GM19452 (cell line): ENCODE data around the gene SFTA2.
"Not testable (repeated sequence)": the region's sequence is repeated elsewhere in the genome, so short reads cannot be mapped to it uniquely, and the experiment has no call there.

Experiments
- ATAC-seq: cut with Tn5 transposase; IDR thresholded peaks from one replicate; pipeline ENCODE4 v1.9.1; 2021; ENCODE audit not compliant: unreplicated experiment

The SFTA2 gene

DNA sequence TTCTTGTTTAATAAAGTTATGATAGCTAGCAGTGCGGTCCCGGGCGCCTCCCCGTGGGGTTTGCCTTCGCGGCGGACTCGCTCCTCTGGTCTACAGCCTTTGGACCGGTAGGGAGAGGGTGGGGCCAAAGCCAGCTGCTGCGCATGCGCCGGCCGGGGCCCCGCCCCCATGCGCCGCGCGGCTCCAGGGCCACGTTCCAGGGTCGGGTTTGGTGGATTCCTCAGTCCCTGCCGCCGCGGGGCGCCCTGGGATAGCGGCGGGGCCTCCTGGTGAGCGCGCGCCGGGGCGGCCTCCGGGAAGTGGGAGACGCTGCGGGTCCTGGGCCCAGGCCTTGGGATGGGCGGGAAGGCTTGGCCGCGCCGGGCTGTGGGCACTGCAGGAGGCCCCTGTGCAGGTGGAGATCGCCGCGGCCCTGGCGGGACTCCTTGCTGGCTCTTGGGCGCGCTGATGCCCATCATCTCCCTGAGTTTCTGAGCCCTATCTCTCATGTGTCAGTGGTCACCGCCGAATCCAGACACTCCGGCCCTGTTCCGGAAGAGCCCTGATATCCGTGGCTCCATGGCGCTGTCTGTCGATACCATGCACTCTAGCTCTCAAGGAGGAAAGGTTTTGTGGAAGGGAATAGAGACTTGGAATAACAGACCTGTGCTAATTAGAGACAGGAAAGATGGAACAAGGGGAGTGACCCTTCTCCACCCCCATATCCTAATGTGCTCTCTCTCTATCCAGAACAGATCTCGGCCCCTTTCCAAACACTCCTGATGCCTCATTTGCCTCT is 17.7 kb downstream of the SFTA2 start, which contains the start of gene VARS2:
TSS of gene VARS2 (plus strand) at position 163 of the 778 bp plus-strand sequence. CDS start at position 762, 599 bp downstream.
- ATAC-seq, result peak; percentile 74

DNA sequence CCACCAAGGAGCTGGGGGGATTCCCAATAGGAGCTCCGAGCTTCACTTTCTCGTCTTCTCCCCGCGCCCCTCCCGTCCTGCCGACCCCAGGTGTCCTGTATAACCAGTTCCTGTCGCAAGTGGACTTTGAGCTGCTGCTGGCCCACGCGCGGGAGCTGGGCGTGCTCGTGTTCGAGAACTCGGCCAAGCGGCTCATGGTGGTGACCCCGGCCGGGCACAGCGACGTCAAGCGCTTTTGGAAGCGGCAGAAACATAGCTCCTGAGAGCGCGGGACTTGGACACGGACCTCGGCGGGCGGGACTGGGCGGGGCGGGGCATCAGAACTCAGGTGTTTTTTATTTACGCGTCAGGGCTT is 18.3 kb downstream of the SFTA2 start:
- ATAC-seq, result no peak

DNA sequence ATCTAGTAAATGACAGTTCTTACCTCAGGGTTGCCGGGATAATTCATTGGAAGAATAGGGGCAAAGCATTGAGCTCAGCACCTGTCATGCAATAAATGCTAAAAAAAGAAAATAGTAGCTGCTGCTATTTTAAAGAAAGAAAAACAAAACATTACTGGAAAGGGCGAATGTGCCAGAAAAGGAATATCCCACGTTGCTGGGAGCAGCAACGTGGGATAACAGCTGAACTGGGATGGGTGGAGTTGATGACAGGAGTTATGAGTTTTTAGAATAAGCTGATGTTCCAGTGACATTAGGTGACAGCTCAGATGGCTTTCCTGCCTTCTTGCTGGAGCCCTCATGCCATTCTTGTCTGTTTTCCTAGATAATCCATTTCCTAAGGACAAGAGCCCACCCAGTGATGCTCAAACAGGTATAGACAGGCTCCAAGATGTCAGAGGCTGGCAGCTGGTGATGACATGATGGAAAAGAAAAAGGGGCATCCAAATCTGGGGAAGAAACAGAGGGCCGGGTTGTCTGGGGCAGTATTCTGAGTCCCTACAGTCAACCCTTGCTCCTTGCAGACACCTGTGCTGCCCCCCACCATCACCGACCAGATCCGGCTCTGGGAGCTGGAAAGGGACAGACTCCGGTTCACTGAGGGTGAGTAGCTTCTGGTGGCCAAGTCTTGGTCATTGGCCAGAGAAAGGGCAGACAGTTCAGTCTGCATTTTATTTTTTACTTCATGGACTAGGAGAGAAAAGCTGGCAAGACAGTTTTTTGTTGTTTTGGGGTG is 19.0 kb downstream of the SFTA2 start:
- no peak for ATAC-seq

DNA sequence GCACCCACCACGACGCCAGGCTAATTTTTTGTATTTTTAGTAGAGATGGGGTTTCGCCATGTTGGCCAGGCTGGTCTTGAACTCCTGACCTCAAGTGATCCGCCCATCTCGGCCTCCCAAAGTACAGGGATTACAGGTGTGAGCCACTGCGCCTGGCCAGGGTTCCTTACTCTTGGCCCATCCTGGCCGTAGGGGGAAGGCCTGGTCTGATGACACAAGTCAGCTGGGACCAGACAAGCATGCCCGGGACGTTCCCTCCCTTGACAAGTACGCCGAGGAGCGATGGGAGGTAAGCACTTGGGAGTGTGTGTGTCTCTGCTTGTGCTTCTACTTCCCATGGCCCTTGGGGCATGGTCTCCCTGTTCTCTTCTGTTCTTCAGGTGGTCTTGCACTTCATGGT is 21.5 kb downstream of the SFTA2 start:
- ATAC-seq, result not testable (repeated sequence)

DNA sequence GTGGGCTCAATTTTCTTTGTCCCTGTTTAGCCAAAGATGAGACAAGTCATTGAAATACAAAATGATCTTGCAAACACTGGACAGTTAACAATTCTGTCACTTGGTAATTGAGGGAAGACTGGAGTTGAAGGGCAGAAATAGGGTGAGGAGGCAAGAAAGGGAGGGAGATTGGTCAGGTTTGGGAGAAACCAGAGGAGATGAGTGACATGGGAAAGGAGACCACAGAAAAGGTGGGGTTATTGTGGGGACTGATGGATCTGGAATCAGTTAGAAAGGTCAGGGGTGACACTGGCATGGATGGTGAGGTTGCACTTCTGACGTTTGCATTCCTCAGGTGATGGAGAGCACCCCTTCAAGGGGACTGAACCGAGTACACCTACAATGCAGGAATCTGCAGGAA is 23.3 kb downstream of the SFTA2 start:
- ATAC-seq, result no peak

DNA sequence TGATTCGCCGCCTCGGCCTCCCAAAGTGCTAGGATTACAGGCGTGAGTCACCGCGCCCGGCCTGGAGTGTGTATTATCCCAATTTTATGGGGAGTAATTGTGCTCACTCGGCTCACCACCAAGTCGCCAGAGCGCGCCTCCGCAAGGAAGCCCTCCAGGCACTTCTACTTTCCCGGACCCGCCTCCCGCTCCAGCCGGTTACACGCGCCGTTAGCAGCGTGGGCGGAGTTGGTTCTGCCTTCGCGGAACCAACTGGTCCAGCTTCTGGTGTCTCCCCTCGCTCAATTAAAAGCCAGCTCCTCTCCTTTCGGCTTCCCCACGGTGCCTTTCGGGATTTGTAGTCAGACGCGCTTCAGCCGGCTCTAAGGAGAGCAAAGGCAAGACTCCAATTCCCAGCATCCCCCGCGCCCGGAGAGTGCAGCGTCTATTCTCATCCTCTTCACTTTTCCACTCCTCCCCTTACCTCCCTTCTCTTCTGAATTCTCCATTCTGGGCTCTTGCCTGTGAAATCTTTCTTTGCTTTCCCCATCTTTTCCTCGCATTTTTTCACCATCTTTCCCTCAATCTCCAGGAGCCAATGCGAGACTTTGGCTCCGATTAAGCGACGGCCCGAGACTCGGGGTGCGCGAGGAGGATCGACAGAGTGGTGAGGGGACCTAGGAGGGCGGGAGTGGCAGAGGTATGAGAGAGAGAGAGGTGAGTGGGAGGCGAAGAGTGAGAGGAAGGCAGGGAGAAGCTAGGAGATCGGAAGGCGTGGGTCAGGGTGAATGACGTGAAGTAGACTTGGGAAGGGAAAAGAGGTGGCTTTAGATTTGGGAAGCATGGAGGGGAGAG is 24.0 kb downstream of the SFTA2 start, which contains the start of gene GTF2H4:
TSS of gene GTF2H4 (plus strand) at position 450 of the 834 bp plus-strand sequence.
- ATAC-seq, result peak; percentile 94

DNA sequence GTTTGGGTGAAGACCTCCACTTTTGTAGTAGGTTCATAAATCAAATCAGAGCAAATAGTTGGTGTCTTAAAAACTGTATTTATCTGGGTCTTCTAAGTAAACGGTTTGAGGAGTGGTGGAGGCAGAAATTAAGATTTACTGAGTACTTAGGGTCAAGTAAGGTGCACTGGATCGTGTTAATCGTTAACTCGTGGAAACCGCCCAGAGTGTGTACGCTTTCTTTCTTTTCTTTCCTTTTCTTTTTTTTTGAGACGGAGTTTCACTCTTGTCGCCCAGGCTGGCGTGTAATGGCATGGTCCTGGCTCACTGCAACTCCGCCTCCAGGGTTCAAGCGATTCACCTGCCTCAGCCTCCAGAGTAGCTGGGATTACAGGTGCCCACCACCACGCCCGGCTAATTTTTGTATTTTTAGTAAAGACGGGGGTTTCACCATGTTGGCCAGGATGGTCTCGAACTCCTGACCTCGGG is 24.6 kb downstream of the SFTA2 start:
- ATAC-seq, result not testable (repeated sequence)

DNA sequence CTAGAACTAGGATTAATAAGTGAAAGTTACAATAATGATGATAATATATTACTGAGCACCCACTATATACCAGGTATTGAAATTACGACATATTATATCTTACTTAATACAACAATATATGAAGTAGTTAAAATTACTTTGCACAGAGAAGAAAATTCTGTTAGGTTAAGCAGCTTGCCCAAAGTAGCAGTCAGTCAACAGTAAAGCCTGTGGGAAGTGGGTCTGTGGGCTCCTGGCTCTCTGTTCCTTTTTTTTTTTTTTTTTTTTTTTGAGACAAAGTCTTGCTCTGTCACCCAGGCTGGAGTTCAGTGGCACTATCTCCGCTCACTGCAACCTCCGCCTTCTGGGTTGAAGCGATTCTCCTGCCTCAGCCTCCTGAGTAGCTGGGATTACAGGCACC is 28.7 kb downstream of the SFTA2 start:
- ATAC-seq, result no peak

DNA sequence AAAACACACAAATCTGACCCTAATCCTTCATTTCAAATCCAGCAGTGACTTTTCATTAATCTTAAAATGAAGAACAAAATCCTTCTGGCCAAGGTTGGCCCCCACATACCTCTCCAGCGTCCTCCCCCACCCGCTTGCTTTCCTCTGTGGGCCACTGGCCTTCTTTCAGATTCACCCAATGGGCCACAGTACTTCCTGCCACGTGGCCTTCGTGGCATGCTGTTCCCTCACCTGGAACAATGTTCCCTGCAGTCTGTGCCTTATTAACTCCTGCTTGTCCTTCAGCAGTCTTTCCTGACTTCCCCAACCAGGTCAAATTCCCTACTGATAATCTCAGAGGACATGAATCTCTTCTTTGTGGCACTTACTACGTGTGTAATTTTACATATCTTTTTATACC is 29.3 kb downstream of the SFTA2 start:
- no peak for ATAC-seq

DNA sequence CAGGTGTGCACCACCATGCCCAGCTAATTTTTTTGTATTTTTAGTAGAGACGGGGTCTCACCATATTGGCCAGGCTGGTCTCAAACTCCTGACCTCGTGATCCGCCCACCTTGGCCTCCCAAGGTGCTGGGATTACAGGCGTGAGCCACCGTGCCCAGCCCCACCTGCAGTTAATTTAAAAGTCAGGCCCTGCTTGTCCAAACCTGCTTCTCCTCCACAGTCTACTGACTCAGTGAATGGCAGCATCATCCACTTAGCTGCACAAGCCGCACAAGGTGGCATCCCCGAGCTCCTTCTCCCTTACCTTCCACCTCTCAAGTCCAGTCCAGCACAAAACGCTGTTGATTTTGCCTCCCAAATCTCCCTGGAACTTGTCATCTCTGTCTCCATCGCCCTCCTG is 29.8 kb downstream of the SFTA2 start:
- ATAC-seq, result not testable (repeated sequence)

DNA sequence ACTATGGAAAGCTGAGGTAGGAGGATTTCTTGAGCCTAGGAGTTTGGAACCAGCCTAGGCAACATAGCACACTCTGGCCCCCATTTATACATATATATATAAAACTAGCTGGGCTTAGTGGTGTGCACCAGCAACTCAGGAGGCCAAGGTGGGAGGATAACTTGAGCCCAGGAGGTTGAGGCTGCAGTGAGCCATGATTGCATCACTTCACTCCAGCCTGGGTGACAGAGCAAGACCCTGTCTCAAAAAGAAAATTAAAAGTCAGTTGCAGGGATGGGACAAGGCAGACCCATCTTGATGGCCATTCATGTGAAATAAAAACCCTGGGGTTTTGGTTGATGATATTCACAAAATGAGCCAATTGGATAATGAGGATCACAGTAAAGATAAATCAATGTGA is 30.5 kb downstream of the SFTA2 start:
- no peak for ATAC-seq

DNA sequence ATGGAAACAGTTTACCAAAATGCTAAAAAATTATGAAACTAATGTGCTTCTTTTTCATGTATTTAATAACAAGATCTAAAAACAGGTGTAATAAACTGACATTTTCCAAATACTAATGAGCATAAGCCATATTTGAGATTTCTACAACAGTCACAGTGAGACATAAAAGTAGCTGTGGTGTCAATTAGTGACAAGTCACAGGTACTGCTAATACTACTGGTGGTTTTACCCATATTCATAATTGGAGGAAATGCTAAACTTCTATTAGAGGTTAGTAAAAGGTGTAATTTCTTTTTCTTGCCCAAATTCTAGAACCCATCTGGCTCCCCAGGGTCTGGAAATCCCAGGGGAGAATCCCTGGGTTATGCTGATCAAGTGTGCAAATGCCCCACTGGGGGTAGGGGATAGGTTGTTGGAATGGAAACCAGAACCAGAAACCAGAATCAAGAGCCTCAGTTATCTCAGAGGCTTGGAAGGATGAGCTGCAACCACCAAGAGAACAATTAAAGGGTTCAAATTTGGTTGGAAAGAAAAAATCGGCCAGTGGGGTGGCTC is 31.0 kb downstream of the SFTA2 start:
- no peak for ATAC-seq

DNA sequence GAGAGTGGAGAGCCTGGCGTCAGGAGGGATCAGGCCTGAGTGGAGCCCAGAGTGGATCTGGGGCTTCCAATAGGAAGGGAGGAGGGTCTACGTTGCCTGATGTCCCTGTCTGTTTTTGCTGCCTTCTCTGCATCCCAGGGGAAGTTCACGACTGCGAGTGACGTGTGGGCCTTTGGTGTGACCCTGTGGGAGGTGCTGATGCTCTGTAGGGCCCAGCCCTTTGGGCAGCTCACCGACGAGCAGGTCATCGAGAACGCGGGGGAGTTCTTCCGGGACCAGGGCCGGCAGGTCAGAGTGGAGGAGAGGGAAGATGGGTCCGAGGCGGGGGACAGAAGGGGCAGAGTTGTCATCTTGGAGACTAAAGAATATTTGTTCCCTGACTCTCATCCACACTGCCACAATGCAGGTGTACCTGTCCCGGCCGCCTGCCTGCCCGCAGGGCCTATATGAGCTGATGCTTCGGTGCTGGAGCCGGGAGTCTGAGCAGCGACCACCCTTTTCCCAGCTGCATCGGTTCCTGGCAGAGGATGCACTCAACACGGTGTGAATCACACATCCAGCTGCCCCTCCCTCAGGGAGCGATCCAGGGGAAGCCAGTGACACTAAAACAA is 33.1 kb downstream of the SFTA2 start:
- no peak for ATAC-seq

DNA sequence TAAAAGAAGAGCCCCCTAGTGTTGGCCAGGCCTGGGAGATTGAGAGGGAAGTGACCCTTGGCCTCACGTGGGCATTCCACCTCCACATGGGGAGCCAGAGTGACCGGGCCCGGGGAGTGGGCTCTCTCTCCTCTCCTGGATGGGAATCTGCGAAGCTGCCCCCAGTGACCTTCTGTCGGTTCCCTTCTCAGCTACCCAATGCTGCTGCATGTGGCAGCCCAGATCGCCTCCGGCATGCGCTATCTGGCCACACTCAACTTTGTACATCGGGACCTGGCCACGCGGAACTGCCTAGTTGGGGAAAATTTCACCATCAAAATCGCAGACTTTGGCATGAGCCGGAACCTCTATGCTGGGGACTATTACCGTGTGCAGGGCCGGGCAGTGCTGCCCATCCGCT is 34.1 kb downstream of the SFTA2 start:
- ATAC-seq, result no peak

DNA sequence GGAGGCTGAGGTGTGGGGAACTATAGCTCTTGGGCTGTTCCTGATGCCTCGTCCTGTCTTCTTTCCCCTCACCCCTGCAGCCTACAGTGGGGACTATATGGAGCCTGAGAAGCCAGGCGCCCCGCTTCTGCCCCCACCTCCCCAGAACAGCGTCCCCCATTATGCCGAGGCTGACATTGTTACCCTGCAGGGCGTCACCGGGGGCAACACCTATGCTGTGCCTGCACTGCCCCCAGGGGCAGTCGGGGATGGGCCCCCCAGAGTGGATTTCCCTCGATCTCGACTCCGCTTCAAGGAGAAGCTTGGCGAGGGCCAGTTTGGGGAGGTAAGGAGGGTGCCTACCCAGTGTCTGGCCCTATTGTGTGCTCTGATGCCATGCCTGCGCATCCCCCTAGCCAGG is 35.4 kb downstream of the SFTA2 start:
- ATAC-seq, result no peak

DNA sequence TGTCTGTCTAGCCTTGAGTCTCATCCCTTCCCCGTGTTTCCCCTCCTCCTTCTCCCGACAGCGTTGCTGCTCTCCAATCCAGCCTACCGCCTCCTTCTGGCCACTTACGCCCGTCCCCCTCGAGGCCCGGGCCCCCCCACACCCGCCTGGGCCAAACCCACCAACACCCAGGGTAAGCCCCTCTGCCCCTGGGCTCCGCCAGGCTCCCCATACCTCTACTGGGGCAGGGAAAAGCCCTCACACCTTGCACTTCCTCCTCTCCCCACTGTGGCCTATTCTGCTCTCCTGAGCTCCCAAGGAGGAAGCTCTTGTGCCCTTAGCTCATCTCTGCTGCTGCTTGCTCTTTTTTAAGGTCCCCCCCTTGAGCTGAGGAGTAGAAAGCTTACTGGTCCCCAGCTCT is 36.6 kb downstream of the SFTA2 start:
- no peak for ATAC-seq

DNA sequence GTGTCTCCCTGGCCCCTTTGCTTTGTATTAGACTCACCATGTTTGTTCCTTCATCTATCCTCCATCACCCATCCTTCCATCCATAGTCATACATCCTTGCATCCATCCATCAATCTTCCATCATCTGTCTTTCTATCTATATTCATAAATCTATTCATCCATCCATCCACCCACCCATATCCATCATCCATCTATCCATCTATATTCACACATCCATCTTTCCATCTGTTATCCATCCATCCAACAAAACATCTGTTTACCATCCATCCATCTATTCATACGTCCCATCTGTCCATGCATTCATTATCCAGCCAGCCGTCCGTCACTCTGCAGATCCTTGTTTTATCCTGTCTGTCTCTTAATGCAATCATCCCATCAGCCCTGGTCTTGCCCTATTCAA is 37.0 kb downstream of the SFTA2 start:
- ATAC-seq, result no peak

DNA sequence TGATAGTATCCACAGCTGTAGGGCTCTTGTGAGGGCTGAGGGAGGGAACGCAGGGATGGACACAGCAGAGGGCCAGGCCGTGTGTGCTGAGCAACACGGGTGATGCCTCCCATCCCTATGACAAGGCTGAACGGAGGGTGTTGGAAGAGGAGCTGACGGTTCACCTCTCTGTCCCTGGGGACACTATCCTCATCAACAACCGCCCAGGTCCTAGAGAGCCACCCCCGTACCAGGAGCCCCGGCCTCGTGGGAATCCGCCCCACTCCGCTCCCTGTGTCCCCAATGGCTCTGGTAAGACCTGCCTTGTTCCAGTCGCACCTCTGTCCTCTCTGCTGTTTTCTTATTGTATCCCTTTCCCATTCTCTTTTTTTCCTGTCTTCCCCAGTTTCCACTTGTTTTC is 37.6 kb downstream of the SFTA2 start:
- no peak for ATAC-seq

DNA sequence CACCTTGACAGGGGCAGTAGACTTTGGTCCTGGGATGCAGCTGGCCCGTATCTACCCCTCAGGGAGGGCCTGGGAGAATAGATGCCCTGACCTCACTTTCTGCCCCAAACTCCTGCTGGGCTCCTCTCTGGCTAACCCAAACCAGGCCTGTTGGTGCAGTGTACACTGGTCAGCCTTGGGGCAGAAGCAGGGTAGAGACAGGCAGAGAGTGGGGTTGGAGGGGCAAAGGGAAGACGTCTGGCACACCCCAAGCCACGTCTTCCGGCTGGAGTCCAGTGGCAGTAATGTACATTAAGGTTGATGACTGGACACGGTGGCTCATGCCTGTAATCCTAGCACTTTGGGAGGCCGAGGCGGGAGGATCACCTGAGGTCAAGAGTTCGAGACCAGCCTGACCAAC is 38.3 kb downstream of the SFTA2 start:
- ATAC-seq, result no peak

DNA sequence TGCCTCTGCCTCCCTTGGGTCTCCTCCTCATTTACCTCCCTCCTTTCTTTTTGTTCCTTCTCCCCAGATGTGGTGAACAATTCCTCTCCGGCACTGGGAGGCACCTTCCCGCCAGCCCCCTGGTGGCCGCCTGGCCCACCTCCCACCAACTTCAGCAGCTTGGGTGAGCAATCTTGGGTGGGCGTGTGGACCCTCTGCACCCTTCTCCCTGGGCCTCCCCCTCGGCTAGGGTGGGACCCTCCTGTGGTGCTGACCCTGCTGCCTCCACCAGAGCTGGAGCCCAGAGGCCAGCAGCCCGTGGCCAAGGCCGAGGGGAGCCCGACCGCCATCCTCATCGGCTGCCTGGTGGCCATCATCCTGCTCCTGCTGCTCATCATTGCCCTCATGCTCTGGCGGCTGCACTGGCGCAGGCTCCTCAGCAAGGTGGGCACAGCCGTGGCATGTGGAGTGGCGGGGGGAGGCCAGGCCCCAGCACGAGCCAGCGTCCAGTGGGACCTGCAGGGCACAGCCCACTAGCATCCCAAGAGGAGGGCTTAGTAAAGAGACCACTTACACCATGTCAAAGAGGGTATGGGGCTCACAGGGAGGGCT is 38.9 kb downstream of the SFTA2 start:
- no peak for ATAC-seq
